Activated CD4-positive, alpha-beta T cell treated with anti-CD3 and anti-CD28 coated beads for 36 hours (primary cell): Measurements from ENCODE around the gene LEMD2. TPM values are rescaled to one million over a fixed set of nuclear protein-coding genes. Genes with fewer than 3 reads are reported as not detected.

Source experiments
- ATAC-seq: fragments of 200-7000 bp; cut with Tn5 transposase; one replicate; pipeline ENCODE4 v1.10.0; 2021; ENCODE audit warnings: mild to moderate bottlenecking, moderate library complexity
- CTCF ChIA-PET: fragments of 350-600 bp; sonication (Branson Sonifier 250); formaldehyde crosslinking; loops from one replicate; lab custom pipeline; 2021; ENCODE audit warnings: antibody characterized with exemption; lab: Charles Lee
- POLR2A ChIA-PET: fragments of 350-600 bp; sonication (Branson Sonifier 250); formaldehyde crosslinking; loops from one replicate; lab custom pipeline; 2021; ENCODE audit warnings: antibody characterized with exemption, inconsistent platforms; lab: Charles Lee
- DNase-seq: peaks from one replicate; pipeline ENCODE4 v3.0.0-alpha.2; 2020
- H3K27ac Mint-ChIP-seq: one replicate; pipeline ENCODE4 v1.8.0; 2021; ENCODE audit warnings: mixed read lengths
- H3K27me3 Mint-ChIP-seq: one replicate; pipeline ENCODE4 v1.8.0; 2021; ENCODE audit warnings: mixed read lengths
- H3K36me3 Mint-ChIP-seq: one replicate; pipeline ENCODE4 v1.8.0; 2021; ENCODE audit warnings: low read depth, mixed read lengths
- H3K4me1 Mint-ChIP-seq: one replicate; pipeline ENCODE4 v1.8.0; 2021; ENCODE audit warnings: mixed read lengths
- H3K4me3 Mint-ChIP-seq: one replicate; pipeline ENCODE4 v1.8.0; 2021; ENCODE audit warnings: mild to moderate bottlenecking, moderate library complexity, mixed read lengths
- H3K9me3 Mint-ChIP-seq: one replicate; pipeline ENCODE4 v1.8.0; 2021; ENCODE audit warnings: low read depth, mixed read lengths
- intact Hi-C, 2 experiments: fragments of 100-400 bp; cut with DNase I in 1 of 2; cut with micrococcal nuclease in 1 of 2; formaldehyde crosslinking; loops; one replicate each; pipeline versions ENCODE4 v1.14.2 to v1.15.1; 2022 to 2024; cut with DNase I, micrococcal nuclease
- total RNA-seq, 2 experiments: library from RNA; stranded (reverse); gene quantifications; one replicate each; pipeline ENCODE4 v1.2.3, GENCODE V29; 2021

Gene LEMD2
- total RNA-seq, 2 experiments from 2014 or later: 55.2 to 61.5 TPM

DNA sequence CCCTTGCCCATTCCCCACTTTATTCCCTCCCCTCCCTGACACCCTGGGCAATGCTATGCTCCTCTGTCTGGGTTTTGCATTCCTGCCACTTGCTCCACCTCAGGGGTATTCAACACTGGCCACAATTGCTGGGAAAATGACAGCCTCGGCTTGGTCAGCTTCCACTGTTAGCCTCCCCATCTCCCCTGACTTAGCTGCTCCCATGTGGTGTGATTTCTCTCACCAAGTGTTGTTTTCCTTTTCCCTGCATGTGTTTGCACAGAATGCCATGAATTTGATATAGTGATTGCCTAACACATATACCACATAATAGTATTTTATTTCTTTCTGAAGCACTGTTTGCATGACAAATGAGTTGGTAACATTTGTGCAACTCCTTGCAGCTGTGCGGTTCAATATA lies 1.4 kb upstream of the LEMD2 start:
- Mint-ChIP-seq H3K27me3 (no peaks in the 10 kb centered on the region), H3K36me3 (peaks cover 15% of the 10 kb centered on the region), H3K4me1 (peaks cover 34% of the 10 kb centered on the region), H3K27ac (no peak overlapping the region), H3K9me3 (no peaks in the 10 kb centered on the region), H3K4me3 (no peak overlapping the region)
- DNase-seq: no peak
- POLR2A ChIA-PET: interaction anchor here (0.5 kb wide), 1 partner anchor 80 kb away, joined by 5 read pairs; no protein-coding TSS in a partner anchor
- intact Hi-C loops: no loop called here
- CTCF ChIA-PET: no interaction called here
- no peak for ATAC-seq

DNA sequence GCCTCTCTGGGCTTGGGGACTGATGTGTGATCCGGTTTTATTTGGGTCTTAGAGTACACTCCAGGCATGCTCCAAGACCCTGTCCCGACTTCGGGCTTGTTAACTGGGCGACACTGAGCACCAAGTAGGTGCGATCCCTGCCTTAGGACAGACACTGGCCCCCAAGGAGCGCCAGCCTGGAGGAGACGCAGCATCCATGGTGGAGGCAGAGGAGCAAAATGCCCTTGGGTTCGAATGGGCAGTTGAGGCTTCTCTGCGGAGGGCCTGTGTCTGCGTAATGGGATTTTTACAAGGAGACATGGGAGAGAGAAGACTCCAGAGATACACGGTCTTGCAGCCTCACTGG lies 593 bp upstream of the LEMD2 start:
- ChIA-PET CTCF (interaction anchor here (0.7 kb wide), 1 partner anchor 400 kb away, joined by 3 read pairs; no protein-coding TSS in a partner anchor), POLR2A (no interaction called here)
- intact Hi-C loops: loop anchor here in 1 of 2 experiments (1.0 to 5.0 kb wide), 12 partner anchors 51 to 637 kb away; partner anchors contain the start of genes BAK1, HMGA1, HSD17B8 and ITPR3
- no peaks in the 10 kb centered on the region for H3K9me3 Mint-ChIP-seq
- H3K27ac Mint-ChIP-seq: peak overlapping the region; percentile 72
- peak overlapping the region; percentile 72 for H3K4me3 Mint-ChIP-seq
- no peak for DNase-seq
- peaks cover 23% of the 10 kb centered on the region for H3K36me3 Mint-ChIP-seq
- ATAC-seq: no peak
- H3K27me3 Mint-ChIP-seq: no peaks in the 10 kb centered on the region
- peaks cover 42% of the 10 kb centered on the region for H3K4me1 Mint-ChIP-seq

DNA sequence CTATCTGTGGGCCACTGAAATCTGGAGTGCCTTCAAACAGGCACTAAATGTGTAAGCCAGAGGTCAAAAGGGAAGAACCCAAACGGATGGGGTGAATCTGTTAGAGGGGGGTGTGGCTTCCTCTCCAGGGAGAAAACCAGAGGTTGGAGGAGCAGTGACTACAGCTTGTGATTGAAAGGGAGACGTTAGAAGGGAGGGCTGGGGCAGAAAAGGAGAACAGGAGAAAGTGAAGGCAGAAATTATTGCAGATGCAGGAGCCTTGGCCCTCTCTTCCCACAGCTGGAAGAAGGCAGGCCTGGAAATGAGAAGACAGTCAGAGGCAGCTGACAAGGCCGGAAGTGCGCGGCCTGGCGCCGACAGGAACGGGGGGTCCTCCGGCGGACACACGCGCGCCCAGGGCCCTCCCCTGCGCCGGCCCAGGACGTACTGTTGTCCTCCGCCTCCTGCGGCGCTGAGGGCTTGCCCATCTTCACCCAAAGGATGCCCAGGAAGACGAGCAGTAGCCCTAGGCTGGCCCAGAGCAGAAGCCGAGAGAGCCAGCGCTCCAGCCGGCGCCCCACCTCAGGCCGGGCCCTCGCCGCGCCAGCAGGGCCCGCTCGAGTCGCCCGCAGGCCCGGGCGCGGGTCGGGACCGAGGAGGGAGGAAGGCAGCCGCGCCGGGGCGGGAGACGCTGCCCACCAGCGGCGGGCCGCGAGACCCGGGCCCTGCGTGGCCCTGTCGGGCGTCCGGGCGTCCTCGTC lies 806 bp downstream of the LEMD2 start:
- no peaks in the 10 kb centered on the region for H3K27me3 Mint-ChIP-seq
- peaks cover 47% of the 10 kb centered on the region for H3K4me1 Mint-ChIP-seq
- CTCF ChIA-PET: interaction anchor here (0.6 to 3.8 kb wide), 3 partner anchors 9 to 31 kb away, joined by 3 to 22 read pairs (median 3); no protein-coding TSS in a partner anchor
- H3K9me3 Mint-ChIP-seq: no peaks in the 10 kb centered on the region
- H3K27ac Mint-ChIP-seq: peak overlapping the region; percentile 99
- ATAC-seq (peak; percentile 70), DNase-seq (peak; percentile 73)
- peaks cover 31% of the 10 kb centered on the region for H3K36me3 Mint-ChIP-seq
- H3K4me3 Mint-ChIP-seq: peak overlapping the region; percentile 96
- intact Hi-C loops: loop anchor here (1.0 to 5.0 kb wide), 9 partner anchors 53 to 969 kb away; partner anchors contain the start of genes BAK1 (in 1 of the 2), HMGA1 (in 1 of the 2), HSD17B8 (in 1 of the 2) and ITPR3 (in 1 of the 2)
- POLR2A ChIA-PET: interaction anchor here (0.5 to 1.7 kb wide), 4 partner anchors 187 to 627 kb away, joined by 3 to 8 read pairs (median 4); no protein-coding TSS in a partner anchor

DNA sequence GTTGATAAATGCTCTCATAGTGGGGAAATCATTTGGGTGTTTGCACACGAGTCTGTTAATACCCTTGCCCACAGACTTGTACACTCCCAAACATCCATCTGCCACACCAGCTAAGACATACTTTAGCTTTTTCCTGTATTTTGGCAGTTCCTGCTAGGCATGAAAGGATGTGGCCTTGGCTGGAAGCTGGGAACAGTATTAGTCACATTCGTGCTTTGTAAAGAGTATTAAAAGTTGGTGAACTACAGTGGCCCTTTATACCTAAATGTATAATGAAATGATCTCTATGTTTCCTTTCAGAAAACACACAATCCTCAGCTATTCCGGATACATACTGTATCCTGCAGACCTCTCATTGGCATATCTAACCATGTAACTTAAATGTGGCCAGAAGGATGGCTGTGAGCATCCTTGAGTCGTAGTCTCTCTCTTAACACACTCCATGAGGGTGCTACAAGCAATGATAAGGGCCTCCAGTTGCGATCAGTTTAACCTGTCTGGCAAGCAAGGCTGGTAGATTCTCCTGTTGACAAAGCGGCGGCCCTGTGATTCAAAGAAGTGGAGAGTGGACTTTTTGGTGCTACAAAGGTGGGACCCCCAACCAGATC lies 1.5 kb downstream of the LEMD2 start:
- DNase-seq (no peak), ATAC-seq (peak; percentile 8)
- no peaks in the 10 kb centered on the region for H3K9me3 Mint-ChIP-seq
- peaks cover 33% of the 10 kb centered on the region for H3K36me3 Mint-ChIP-seq
- peaks cover 47% of the 10 kb centered on the region for H3K4me1 Mint-ChIP-seq
- H3K27me3 Mint-ChIP-seq: no peaks in the 10 kb centered on the region
- CTCF ChIA-PET: interaction anchor here (0.6 to 3.8 kb wide), 4 partner anchors 8 to 32 kb away, joined by 3 to 22 read pairs (median 3); no protein-coding TSS in a partner anchor
- peak overlapping the region; percentile 99 for H3K27ac Mint-ChIP-seq
- intact Hi-C loops: loop anchor here in 1 of 2 experiments (5.0 kb wide), 2 partner anchors 165 to 450 kb away; partner anchors contain the start of genes HMGA1 and ITPR3
- POLR2A ChIA-PET: interaction anchor here (0.6 to 1.7 kb wide), 3 partner anchors 186 to 626 kb away, joined by 3 to 8 read pairs (median 5); no protein-coding TSS in a partner anchor
- H3K4me3 Mint-ChIP-seq: peak overlapping the region; percentile 96

DNA sequence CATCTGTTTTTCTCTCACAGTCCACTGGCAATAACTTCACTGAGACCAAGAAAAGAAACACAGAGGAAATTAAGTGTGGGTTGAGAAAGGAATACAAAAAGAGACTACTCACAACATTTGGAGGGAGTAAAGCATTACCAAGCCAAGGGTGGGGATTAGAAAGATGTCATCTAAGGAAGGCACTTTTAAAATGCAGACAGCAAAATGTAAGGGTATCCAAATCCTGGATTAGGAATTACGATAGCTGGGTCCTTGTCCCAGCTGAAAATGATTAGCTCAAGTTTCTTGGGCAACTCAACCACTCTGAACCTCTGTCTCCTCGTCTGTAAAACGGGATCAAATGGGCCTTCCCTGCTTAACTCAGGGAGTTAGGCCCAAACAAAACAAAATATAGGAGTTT lies 2.2 kb downstream of the LEMD2 start:
- intact Hi-C loops: loop anchor here in 1 of 2 experiments (5.0 kb wide), 2 partner anchors 164 to 451 kb away; partner anchors contain the start of genes HMGA1 and ITPR3
- H3K4me1 Mint-ChIP-seq: peaks cover 47% of the 10 kb centered on the region
- H3K27ac Mint-ChIP-seq: peak overlapping the region; percentile 28
- POLR2A ChIA-PET: no interaction called here
- H3K27me3 Mint-ChIP-seq: no peaks in the 10 kb centered on the region
- peaks cover 38% of the 10 kb centered on the region for H3K36me3 Mint-ChIP-seq
- H3K9me3 Mint-ChIP-seq: no peaks in the 10 kb centered on the region
- ATAC-seq (no peak), DNase-seq (no peak)
- peak overlapping the region; percentile 96 for H3K4me3 Mint-ChIP-seq
- CTCF ChIA-PET: interaction anchor here (0.6 to 3.8 kb wide), 4 partner anchors 11 to 377 kb away, joined by 3 to 22 read pairs (median 3); no protein-coding TSS in a partner anchor

DNA sequence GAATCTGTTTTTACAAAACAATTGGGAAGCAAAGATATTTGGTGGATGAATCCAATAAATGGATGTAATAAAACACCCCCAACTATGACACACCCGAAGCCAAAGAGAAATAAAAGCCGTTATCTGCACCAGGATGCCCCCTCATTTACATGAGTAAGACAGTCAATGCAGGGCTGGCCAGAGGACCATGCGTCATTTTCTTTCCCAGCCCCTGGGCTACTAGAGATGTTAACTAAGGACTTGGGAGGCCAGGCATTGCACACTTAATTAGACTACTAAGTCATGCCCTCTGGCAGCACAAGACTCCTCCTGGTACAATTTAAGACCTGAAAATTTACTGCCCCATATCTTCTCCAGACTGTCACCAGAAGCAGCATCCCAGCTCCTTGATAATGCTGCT lies 3.2 kb downstream of the LEMD2 start:
- peaks cover 43% of the 10 kb centered on the region for H3K36me3 Mint-ChIP-seq

DNA sequence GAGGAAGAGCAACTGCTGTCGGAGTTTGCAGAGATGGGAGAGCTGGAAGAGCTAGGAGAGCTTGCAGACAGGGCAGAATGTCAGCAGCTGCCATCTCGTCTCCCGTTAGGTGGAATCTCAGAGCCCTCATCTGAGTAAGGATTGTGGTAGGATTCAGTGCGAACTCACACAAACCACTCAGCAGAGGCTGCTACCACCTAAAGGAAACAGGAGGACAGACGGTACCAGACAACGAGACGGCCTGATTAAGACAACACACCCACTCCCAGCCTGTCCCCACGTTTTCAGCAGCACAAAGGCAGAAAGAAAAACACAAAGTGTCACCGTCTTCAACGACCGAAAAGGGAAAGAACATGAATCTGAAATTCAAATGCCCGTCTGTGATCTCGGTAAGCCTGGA lies 4.1 kb downstream of the LEMD2 start:
- POLR2A ChIA-PET: interaction anchor here (1.4 kb wide), 1 partner anchor 8 kb away, joined by 3 read pairs; no protein-coding TSS in a partner anchor
- Mint-ChIP-seq H3K4me1 (peaks cover 46% of the 10 kb centered on the region), H3K4me3 (no peak overlapping the region), H3K27ac (peak overlapping the region; percentile 24), H3K36me3 (peaks cover 44% of the 10 kb centered on the region), H3K27me3 (no peaks in the 10 kb centered on the region), H3K9me3 (no peaks in the 10 kb centered on the region)
- CTCF ChIA-PET: no interaction called here
- ATAC-seq (no peak), DNase-seq (no peak)
- intact Hi-C loops: loop anchor here in 1 of 2 experiments (5.0 kb wide), 2 partner anchors 162 to 453 kb away; partner anchors contain the start of genes HMGA1 and ITPR3

More for the DNA sequence above, 3.2 kb downstream of the LEMD2 start:
- Mint-ChIP-seq H3K4me1 (peaks cover 47% of the 10 kb centered on the region), H3K4me3 (no peak overlapping the region), H3K27ac (peak overlapping the region; percentile 44), H3K27me3 (no peaks in the 10 kb centered on the region), H3K9me3 (no peaks in the 10 kb centered on the region)
- intact Hi-C loops: loop anchor here in 1 of 2 experiments (5.0 kb wide), 2 partner anchors 163 to 452 kb away; partner anchors contain the start of genes HMGA1 and ITPR3
- DNase-seq (no peak), ATAC-seq (no peak)
- CTCF ChIA-PET: interaction anchor here (0.6 to 3.8 kb wide), 5 partner anchors 9 to 378 kb away, joined by 3 to 22 read pairs (median 3); no protein-coding TSS in a partner anchor
- POLR2A ChIA-PET: interaction anchor here (1.4 kb wide), 1 partner anchor 9 kb away, joined by 3 read pairs; no protein-coding TSS in a partner anchor

DNA sequence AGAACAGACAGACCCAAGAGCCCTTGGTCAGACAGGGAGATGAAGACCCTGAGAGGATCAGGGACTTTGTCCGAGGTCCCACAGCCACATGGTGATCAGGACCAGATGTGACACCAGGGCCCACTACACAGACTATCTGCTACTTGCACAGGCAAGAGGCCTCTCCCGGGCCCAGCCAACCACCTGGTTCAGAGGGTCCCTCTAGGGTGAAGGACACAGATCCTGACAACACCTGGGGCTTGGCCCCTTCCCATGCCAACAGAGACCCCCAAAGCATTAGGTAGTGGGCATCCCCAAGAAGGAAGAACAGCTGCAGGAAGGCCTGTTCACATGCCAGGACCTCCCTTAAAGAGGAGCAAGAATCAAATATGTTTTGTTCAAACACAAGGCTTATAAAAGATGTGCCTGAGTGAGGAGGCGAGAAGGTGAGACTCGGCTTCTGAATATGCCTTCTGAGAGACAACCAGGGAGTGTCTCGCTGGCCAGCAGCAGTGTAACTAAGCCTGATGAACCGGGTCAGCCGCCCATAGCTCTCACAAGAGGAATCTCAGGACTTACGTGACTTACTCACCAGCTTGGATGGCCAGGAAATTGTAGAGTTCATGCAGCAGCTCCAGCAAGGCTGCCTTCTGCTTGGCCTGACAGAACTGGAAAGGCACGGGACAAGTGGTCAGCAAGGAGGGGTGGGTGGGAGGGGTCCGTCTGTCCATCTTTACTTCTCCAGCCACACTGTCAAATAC lies 5.0 kb downstream of the LEMD2 start:
- H3K4me3 Mint-ChIP-seq: no peak overlapping the region
- no peak overlapping the region for H3K27ac Mint-ChIP-seq
- no peaks in the 10 kb centered on the region for H3K27me3 Mint-ChIP-seq
- ATAC-seq: no peak
- POLR2A ChIA-PET: interaction anchor here (1.4 kb wide), 1 partner anchor 8 kb away, joined by 3 read pairs; no protein-coding TSS in a partner anchor
- intact Hi-C loops: no loop called here
- H3K4me1 Mint-ChIP-seq: peaks cover 39% of the 10 kb centered on the region
- H3K36me3 Mint-ChIP-seq: peaks cover 51% of the 10 kb centered on the region
- CTCF ChIA-PET: interaction anchor here (0.7 kb wide), 1 partner anchor 648 kb away, joined by 4 read pairs; no protein-coding TSS in a partner anchor
- DNase-seq: no peak
- no peaks in the 10 kb centered on the region for H3K9me3 Mint-ChIP-seq

DNA sequence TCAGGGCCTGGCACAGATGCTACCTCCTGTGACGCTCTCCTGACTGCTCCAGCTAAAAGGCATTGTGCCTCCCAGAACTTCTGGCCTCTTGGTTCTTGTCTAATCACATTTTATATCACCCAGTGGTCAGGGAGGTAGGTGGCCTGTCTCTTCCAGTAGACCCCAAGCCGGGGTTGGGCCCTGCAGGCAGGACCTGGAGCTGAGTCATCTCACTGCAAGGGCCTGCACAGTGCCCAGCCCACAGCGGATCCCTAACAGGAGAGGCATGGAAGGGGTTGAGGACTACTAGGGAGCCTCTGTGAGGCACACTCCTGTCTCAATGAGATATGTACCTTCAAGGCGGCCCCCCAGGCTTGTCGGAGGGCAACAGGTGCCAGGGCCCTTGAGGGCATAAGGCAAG lies 6.4 kb downstream of the LEMD2 start:
- intact Hi-C loops: no loop called here
- Mint-ChIP-seq H3K27ac (no peak overlapping the region), H3K4me1 (peaks cover 35% of the 10 kb centered on the region), H3K27me3 (no peaks in the 10 kb centered on the region), H3K36me3 (peaks cover 52% of the 10 kb centered on the region), H3K4me3 (no peak overlapping the region), H3K9me3 (no peaks in the 10 kb centered on the region)
- DNase-seq (no peak), ATAC-seq (no peak)
- POLR2A ChIA-PET: no interaction called here
- CTCF ChIA-PET: interaction anchor here (0.6 kb wide), 1 partner anchor 11 kb away, joined by 4 read pairs; no protein-coding TSS in a partner anchor
